Kidney epithelial cell (primary cell): ENCODE measurements around the gene FOXD1. TPM values are rescaled to one million over a fixed set of nuclear protein-coding genes. Genes with fewer than 3 reads are reported as not detected.

Experiments
- DNase-seq: peaks from one replicate; pipeline ENCODE4 v3.0.0-alpha.2; 2010; ENCODE audit warnings: low read depth
- H3K27me3 ChIP-seq: 2 replicates; pipeline ENCODE4 v1.6.0; 2011; ENCODE audit warnings: low read length; ENCODE audit not compliant: control insufficient read depth, insufficient read depth
- H3K36me3 ChIP-seq: 2 replicates; pipeline ENCODE4 v1.5.1; 2011; ENCODE audit warnings: low read length; ENCODE audit not compliant: control insufficient read depth, insufficient read depth
- H3K4me3 ChIP-seq: 2 replicates; pipeline ENCODE4 v1.5.1; 2011; ENCODE audit warnings: low read depth, mild to moderate bottlenecking, control low read depth, low read length
- CTCF ChIP-seq: IDR thresholded peaks from 2 replicates; pipeline ENCODE4 v1.5.1; 2011; ENCODE audit warnings: mild to moderate bottlenecking, moderate library complexity, low read length, control low read depth, inconsistent platforms; ENCODE audit not compliant: insufficient read depth, poor library complexity, severe bottlenecking
- total RNA-seq: library from RNA; depleted of rRNA; stranded (reverse); fragments of >200 nt; gene quantifications from 2 replicates; pipeline ENCODE4 v1.2.3, GENCODE V29; 2015

Gene FOXD1
- total RNA-seq, 1 donor from 2014 or later: 14.7 TPM

- no peak for TF ChIP-seq CTCF
- DNase-seq: no peak
- Histone ChIP-seq H3K36me3 (no peaks in the 10 kb centered on the region), H3K4me3 (peak overlapping the region; percentile 46), H3K27me3 (no peaks in the 10 kb centered on the region)
Observed at GRCh38 chr5:73435759-73436534, 12.6 kb downstream of the FOXD1 start.

GRCh38 chr5:73434907-73435306 lies 13.7 kb downstream of the FOXD1 start:
- Histone ChIP-seq H3K27me3 (no peaks in the 10 kb centered on the region), H3K4me3 (no peak overlapping the region), H3K36me3 (no peaks in the 10 kb centered on the region)
- no peak for TF ChIP-seq CTCF
- no peak for DNase-seq

- no peak for DNase-seq
- Histone ChIP-seq H3K36me3 (no peaks in the 10 kb centered on the region), H3K4me3 (no peak overlapping the region), H3K27me3 (no peaks in the 10 kb centered on the region)
- TF ChIP-seq CTCF: no peak
Observed at GRCh38 chr5:73434461-73434860, 14.1 kb downstream of the FOXD1 start.

- no peaks in the 10 kb centered on the region for H3K27me3 ChIP-seq
- no peaks in the 10 kb centered on the region for H3K36me3 ChIP-seq
- no peak overlapping the region for H3K4me3 ChIP-seq
- no peak for DNase-seq
- no peak for TF ChIP-seq CTCF
Observed at GRCh38 chr5:73433982-73434342, 14.6 kb downstream of the FOXD1 start.

- DNase-seq: no peak
- no peaks in the 10 kb centered on the region for H3K27me3 ChIP-seq
- TF ChIP-seq CTCF: no peak
- H3K36me3 ChIP-seq: no peaks in the 10 kb centered on the region
- no peak overlapping the region for H3K4me3 ChIP-seq
Observed at GRCh38 chr5:73433272-73433981, 15.2 kb downstream of the FOXD1 start.
